Skeletal muscle tissue (tissue), 4 donors: ENCODE data around the gene SLC7A7. TPM values are rescaled to one million over a fixed set of nuclear protein-coding genes. Genes with fewer than 3 reads are reported as not detected.
"Not testable (repeated sequence)": the region's sequence is repeated elsewhere in the genome, so short reads cannot be mapped to it uniquely, and the experiment has no call there.

ENCODE experiments used
- H3K27ac ChIP-seq: one replicate; pipeline ENCODE4 v1.7.0; 2013; ENCODE audit warnings: mild to moderate bottlenecking, low read depth, low read length, inconsistent platforms
- H3K27me3 ChIP-seq, 3 donors: one replicate each; pipeline ENCODE4 v1.7.0; 2013; ENCODE audit warnings: low read length in 3 of 3; ENCODE audit not compliant: control insufficient read depth in 3 of 3, insufficient read depth in 3 of 3
- H3K36me3 ChIP-seq, 3 donors: one replicate each; pipeline ENCODE4 v1.7.0; 2013; ENCODE audit warnings: low read length in 3 of 3; ENCODE audit not compliant: control insufficient read depth in 3 of 3, insufficient read depth in 3 of 3
- H3K4me1 ChIP-seq, 3 donors: one replicate each; pipeline ENCODE4 v1.7.0; 2013; ENCODE audit warnings: low read length in 3 of 3, mild to moderate bottlenecking in 3 of 3; ENCODE audit not compliant: control insufficient read depth in 3 of 3, insufficient read depth in 3 of 3
- H3K4me3 ChIP-seq, 3 donors: one replicate each; pipeline ENCODE4 v1.7.0; 2013; ENCODE audit warnings: low read length in 3 of 3
- H3K9ac ChIP-seq, 3 donors: one replicate each; pipeline ENCODE4 v1.7.0; 2013; ENCODE audit warnings: low read length in 3 of 3, mild to moderate bottlenecking in 3 of 3, moderate library complexity in 2 of 3, low read depth in 1 of 3
- H3K9me3 ChIP-seq, 3 donors: one replicate each; pipeline ENCODE4 v1.7.0; 2013; ENCODE audit warnings: low read length in 3 of 3; ENCODE audit not compliant: control insufficient read depth in 3 of 3
- total RNA-seq: library from RNA; depleted of rRNA; stranded (reverse); fragments of >200 nt; gene quantifications from one replicate; pipeline ENCODE4 v1.2.3, GENCODE V29; 2014
- donor health status: Osteomylitis.

The SLC7A7 gene
- total RNA-seq, 1 donor from 2014 or later, result 15.1 TPM

GRCh38 chr14:22852178-22852577 lies 36.9 kb upstream of the SLC7A7 start:
- not testable (repeated sequence) for H3K27me3 ChIP-seq, H3K4me3 ChIP-seq, H3K9ac ChIP-seq, H3K9me3 ChIP-seq, H3K36me3 ChIP-seq
- Histone ChIP-seq H3K27ac (peak overlapping the region; percentile 91), H3K4me1 (peaks cover 47 to 55% (median 50%) of the 10 kb centered on the region in 3 donors)

GRCh38 chr14:22850944-22851764 lies 35.9 kb upstream of the SLC7A7 start:
- H3K4me1 ChIP-seq, result peaks cover 53 to 64% (median 56%) of the 10 kb centered on the region in 3 donors

GRCh38 chr14:22849212-22849819 lies 34.1 kb upstream of the SLC7A7 start:
- Histone ChIP-seq H3K27me3 (no peaks in the 10 kb centered on the region), H3K36me3 (peaks cover 2 to 10% (median 4%) of the 10 kb centered on the region in 3 donors), H3K4me1 (peaks cover 56 to 70% (median 61%) of the 10 kb centered on the region in 3 donors), H3K27ac (peak overlapping the region; percentile 91), H3K9me3 (no peaks in the 10 kb centered on the region), H3K4me3 (peak overlapping the region; percentile 37 to 54 (median 43)), H3K9ac (peak overlapping the region; percentile 51 to 71 (median 52))

More at GRCh38 chr14:22850944-22851764, 35.9 kb upstream of the SLC7A7 start:
- H3K9me3 ChIP-seq, result no peaks in the 10 kb centered on the region
- no peaks in the 10 kb centered on the region for H3K27me3 ChIP-seq
- peak overlapping the region; percentile 91 for H3K27ac ChIP-seq
- no peaks in the 10 kb centered on the region for H3K36me3 ChIP-seq
- H3K4me3 ChIP-seq, result peak overlapping the region; percentile 14 to 45 (median 40)
- H3K9ac ChIP-seq, result peak overlapping the region; percentile 66 to 79 (median 67)

GRCh38 chr14:22848351-22849164 lies 33.3 kb upstream of the SLC7A7 start:
- H3K4me3 ChIP-seq, result peak overlapping the region; percentile 10 to 45 (median 43)
- peaks cover 3 to 13% (median 5%) of the 10 kb centered on the region in 3 donors for H3K36me3 ChIP-seq
- H3K27me3 ChIP-seq, result no peaks in the 10 kb centered on the region
- peak overlapping the region; percentile 91 for H3K27ac ChIP-seq
- peaks cover 56 to 69% (median 61%) of the 10 kb centered on the region in 3 donors for H3K4me1 ChIP-seq
- H3K9me3 ChIP-seq, result no peaks in the 10 kb centered on the region
- peak overlapping the region; percentile 45 to 71 (median 51) for H3K9ac ChIP-seq

GRCh38 chr14:22847661-22848341 lies 32.6 kb upstream of the SLC7A7 start:
- peaks cover 5 to 20% (median 9%) of the 10 kb centered on the region in 3 donors for H3K36me3 ChIP-seq
- peak overlapping the region in 2 of 3 donors; percentile 45 to 71 for H3K9ac ChIP-seq
- H3K27me3 ChIP-seq, result no peaks in the 10 kb centered on the region
- H3K4me3 ChIP-seq, result peak overlapping the region in 1 of 3 donors; percentile 10
- H3K27ac ChIP-seq, result peak overlapping the region; percentile 91
- no peaks in the 10 kb centered on the region for H3K9me3 ChIP-seq
- H3K4me1 ChIP-seq, result peaks cover 50 to 61% (median 56%) of the 10 kb centered on the region in 3 donors

- no peak overlapping the region for H3K4me3 ChIP-seq
- H3K4me1 ChIP-seq, result peaks cover 48 to 58% (median 54%) of the 10 kb centered on the region in 3 donors
- H3K27ac ChIP-seq, result peak overlapping the region; percentile 25
- no peaks in the 10 kb centered on the region for H3K9me3 ChIP-seq
- peaks cover 13 to 29% (median 16%) of the 10 kb centered on the region in 3 donors for H3K36me3 ChIP-seq
- H3K9ac ChIP-seq, result peak overlapping the region in 1 of 3 donors; percentile 45
- H3K27me3 ChIP-seq, result no peaks in the 10 kb centered on the region
Observed at GRCh38 chr14:22846811-22847307, 31.6 kb upstream of the SLC7A7 start.

GRCh38 chr14:22845821-22846625 lies 30.8 kb upstream of the SLC7A7 start:
- Histone ChIP-seq H3K9ac (peak overlapping the region in 1 of 3 donors; percentile 45), H3K36me3 (peaks cover 14 to 37% (median 20%) of the 10 kb centered on the region in 3 donors), H3K27ac (peak overlapping the region; percentile 25), H3K4me3 (no peak overlapping the region), H3K27me3 (no peaks in the 10 kb centered on the region), H3K4me1 (peaks cover 45 to 50% (median 46%) of the 10 kb centered on the region in 3 donors), H3K9me3 (no peaks in the 10 kb centered on the region)

- Histone ChIP-seq H3K4me1 (peaks cover 36 to 40% (median 38%) of the 10 kb centered on the region in 3 donors), H3K36me3 (peaks cover 14 to 37% (median 20%) of the 10 kb centered on the region in 3 donors), H3K9ac (no peak overlapping the region), H3K4me3 (no peak overlapping the region), H3K27me3 (no peaks in the 10 kb centered on the region), H3K27ac (no peak overlapping the region), H3K9me3 (no peaks in the 10 kb centered on the region)
Observed at GRCh38 chr14:22845103-22845394, 29.8 kb upstream of the SLC7A7 start.
